Activated naive CD8-positive, alpha-beta T cell (primary cell): ENCODE measurements around the gene RFT1.
"Not testable (repeated sequence)": the region's sequence is repeated elsewhere in the genome, so short reads cannot be mapped to it uniquely, and the experiment has no call there.

Experiments used
- H3K27ac Mint-ChIP-seq: one replicate; pipeline ENCODE4 v1.8.0; 2021; ENCODE audit warnings: mixed read lengths
- H3K27me3 Mint-ChIP-seq: one replicate; pipeline ENCODE4 v1.8.0; 2021; ENCODE audit warnings: mixed read lengths
- H3K36me3 Mint-ChIP-seq: one replicate; pipeline ENCODE4 v1.8.0; 2021; ENCODE audit warnings: mixed read lengths
- H3K4me1 Mint-ChIP-seq: one replicate; pipeline ENCODE4 v1.8.0; 2021; ENCODE audit warnings: low read depth, mixed read lengths
- H3K4me3 Mint-ChIP-seq: one replicate; pipeline ENCODE4 v1.8.0; 2021; ENCODE audit warnings: mild to moderate bottlenecking, mixed read lengths
- H3K9me3 Mint-ChIP-seq: one replicate; pipeline ENCODE4 v1.8.0; 2021; ENCODE audit warnings: low read depth, mixed read lengths

The RFT1 gene

GRCh38 chr3:53068176-53068575 lies 62.1 kb downstream of the RFT1 start:
- peaks cover 11% of the 10 kb centered on the region for H3K4me1 Mint-ChIP-seq
- no peak overlapping the region for H3K4me3 Mint-ChIP-seq
- H3K9me3 Mint-ChIP-seq, result no peaks in the 10 kb centered on the region
- no peak overlapping the region for H3K27ac Mint-ChIP-seq
- peaks cover 2% of the 10 kb centered on the region for H3K36me3 Mint-ChIP-seq
- no peaks in the 10 kb centered on the region for H3K27me3 Mint-ChIP-seq

- no peaks in the 10 kb centered on the region for H3K27me3 Mint-ChIP-seq
These were observed 62.7 kb downstream of the RFT1 start for GRCh38 chr3:53067567-53067966.

GRCh38 chr3:53065841-53066480 lies 64.3 kb downstream of the RFT1 start:
- Mint-ChIP-seq H3K4me1 (no peaks in the 10 kb centered on the region), H3K27me3 (no peaks in the 10 kb centered on the region), H3K27ac (no peak overlapping the region), H3K36me3 (peaks cover 2% of the 10 kb centered on the region), H3K4me3 (no peak overlapping the region), H3K9me3 (no peaks in the 10 kb centered on the region)

More at GRCh38 chr3:53067567-53067966, 62.7 kb downstream of the RFT1 start:
- no peak overlapping the region for H3K4me3 Mint-ChIP-seq
- peaks cover 7% of the 10 kb centered on the region for H3K4me1 Mint-ChIP-seq
- H3K27ac Mint-ChIP-seq, result no peak overlapping the region
- no peaks in the 10 kb centered on the region for H3K9me3 Mint-ChIP-seq
- H3K36me3 Mint-ChIP-seq, result peaks cover 2% of the 10 kb centered on the region

- Mint-ChIP-seq H3K4me3 (no peak overlapping the region), H3K27me3 (no peaks in the 10 kb centered on the region), H3K4me1 (no peaks in the 10 kb centered on the region), H3K36me3 (peaks cover 2% of the 10 kb centered on the region), H3K27ac (no peak overlapping the region), H3K9me3 (no peaks in the 10 kb centered on the region)
These were observed 67.3 kb downstream of the RFT1 start for GRCh38 chr3:53062905-53063304.

- no peak overlapping the region for H3K4me3 Mint-ChIP-seq
- no peaks in the 10 kb centered on the region for H3K27me3 Mint-ChIP-seq
- H3K4me1 Mint-ChIP-seq, result no peaks in the 10 kb centered on the region
- H3K9me3 Mint-ChIP-seq, result no peaks in the 10 kb centered on the region
- H3K27ac Mint-ChIP-seq, result no peak overlapping the region
- no peaks in the 10 kb centered on the region for H3K36me3 Mint-ChIP-seq
These were observed 73.8 kb downstream of the RFT1 start for GRCh38 chr3:53056442-53056841.

- H3K36me3 Mint-ChIP-seq, H3K27ac Mint-ChIP-seq, H3K4me1 Mint-ChIP-seq, H3K4me3 Mint-ChIP-seq, H3K27me3 Mint-ChIP-seq, H3K9me3 Mint-ChIP-seq: not testable (repeated sequence)
These were observed 76.0 kb downstream of the RFT1 start for GRCh38 chr3:53054233-53054632.

GRCh38 chr3:53051929-53052328 lies 78.3 kb downstream of the RFT1 start:
- Mint-ChIP-seq H3K4me1 (peaks cover 8% of the 10 kb centered on the region), H3K4me3 (no peak overlapping the region), H3K9me3 (no peaks in the 10 kb centered on the region), H3K27me3 (no peaks in the 10 kb centered on the region), H3K36me3 (no peaks in the 10 kb centered on the region), H3K27ac (no peak overlapping the region)

GRCh38 chr3:53049987-53050386 lies 80.2 kb downstream of the RFT1 start:
- no peak overlapping the region for H3K27ac Mint-ChIP-seq
- no peaks in the 10 kb centered on the region for H3K36me3 Mint-ChIP-seq

GRCh38 chr3:53046171-53047170 lies 83.8 kb downstream of the RFT1 start:
- Mint-ChIP-seq H3K36me3 (no peaks in the 10 kb centered on the region), H3K27ac (peak overlapping the region; percentile 97), H3K4me3 (peak overlapping the region; percentile 91), H3K27me3 (no peaks in the 10 kb centered on the region), H3K4me1 (peaks cover 34% of the 10 kb centered on the region), H3K9me3 (no peaks in the 10 kb centered on the region)

More at GRCh38 chr3:53049987-53050386, 80.2 kb downstream of the RFT1 start:
- no peaks in the 10 kb centered on the region for H3K27me3 Mint-ChIP-seq
- peaks cover 8% of the 10 kb centered on the region for H3K4me1 Mint-ChIP-seq
- no peaks in the 10 kb centered on the region for H3K9me3 Mint-ChIP-seq
- H3K4me3 Mint-ChIP-seq, result no peak overlapping the region

- no peaks in the 10 kb centered on the region for H3K9me3 Mint-ChIP-seq
- no peaks in the 10 kb centered on the region for H3K27me3 Mint-ChIP-seq
- peak within 1 kb of the TSS; percentile 97 for H3K27ac Mint-ChIP-seq
- peak within 1 kb of the TSS; percentile 96 for H3K4me3 Mint-ChIP-seq
- H3K4me1 Mint-ChIP-seq, result peaks cover 39% of the 10 kb centered on the region
- no peaks in the 10 kb centered on the region for H3K36me3 Mint-ChIP-seq
These were observed 84.6 kb downstream of the RFT1 start, which contains the start of gene SFMBT1 for GRCh38 chr3:53045518-53046170. TSS of gene SFMBT1 (minus strand) at chr3:53046073. CDS start at chr3:52969128, 76,945 bp downstream.

- Mint-ChIP-seq H3K4me3 (peak overlapping the region; percentile 96), H3K4me1 (peaks cover 46% of the 10 kb centered on the region), H3K36me3 (peaks cover 3% of the 10 kb centered on the region), H3K27me3 (no peaks in the 10 kb centered on the region), H3K9me3 (no peaks in the 10 kb centered on the region), H3K27ac (peak overlapping the region; percentile 97)
These were observed 85.3 kb downstream of the RFT1 start for GRCh38 chr3:53044711-53045517.

GRCh38 chr3:53044371-53044710 lies 85.9 kb downstream of the RFT1 start:
- peak overlapping the region; percentile 96 for H3K4me3 Mint-ChIP-seq
- no peaks in the 10 kb centered on the region for H3K9me3 Mint-ChIP-seq
- peaks cover 49% of the 10 kb centered on the region for H3K4me1 Mint-ChIP-seq
- H3K27ac Mint-ChIP-seq, result peak overlapping the region; percentile 97
- peaks cover 3% of the 10 kb centered on the region for H3K36me3 Mint-ChIP-seq
- no peaks in the 10 kb centered on the region for H3K27me3 Mint-ChIP-seq

- Mint-ChIP-seq H3K27ac (peak overlapping the region; percentile 97), H3K9me3 (no peaks in the 10 kb centered on the region), H3K4me1 (peaks cover 55% of the 10 kb centered on the region), H3K36me3 (peaks cover 3% of the 10 kb centered on the region), H3K4me3 (peak overlapping the region; percentile 96), H3K27me3 (no peaks in the 10 kb centered on the region)
These were observed 86.5 kb downstream of the RFT1 start for GRCh38 chr3:53043738-53044137.

- Mint-ChIP-seq H3K9me3 (no peaks in the 10 kb centered on the region), H3K4me1 (peaks cover 61% of the 10 kb centered on the region), H3K27me3 (no peaks in the 10 kb centered on the region), H3K27ac (peak overlapping the region; percentile 30), H3K36me3 (peaks cover 3% of the 10 kb centered on the region), H3K4me3 (peak overlapping the region; percentile 30)
These were observed 87.6 kb downstream of the RFT1 start for GRCh38 chr3:53042651-53043050.
